T-helper 1 cell (primary cell): ENCODE results near the gene PCDH7.
A peak's percentile ranks its signal among the peaks of the same experiment; 100 is the strongest.

Source experiments
- DNase-seq, 5 donors: peaks; one replicate each; pipeline ENCODE4 v3.0.0-alpha.2; 2012 to 2020
- total RNA-seq, 4 donors: gene quantifications; one replicate each; lab custom pipeline; 2026; lab: John Stamatoyannopoulos, UW

The PCDH7 gene, protein sequence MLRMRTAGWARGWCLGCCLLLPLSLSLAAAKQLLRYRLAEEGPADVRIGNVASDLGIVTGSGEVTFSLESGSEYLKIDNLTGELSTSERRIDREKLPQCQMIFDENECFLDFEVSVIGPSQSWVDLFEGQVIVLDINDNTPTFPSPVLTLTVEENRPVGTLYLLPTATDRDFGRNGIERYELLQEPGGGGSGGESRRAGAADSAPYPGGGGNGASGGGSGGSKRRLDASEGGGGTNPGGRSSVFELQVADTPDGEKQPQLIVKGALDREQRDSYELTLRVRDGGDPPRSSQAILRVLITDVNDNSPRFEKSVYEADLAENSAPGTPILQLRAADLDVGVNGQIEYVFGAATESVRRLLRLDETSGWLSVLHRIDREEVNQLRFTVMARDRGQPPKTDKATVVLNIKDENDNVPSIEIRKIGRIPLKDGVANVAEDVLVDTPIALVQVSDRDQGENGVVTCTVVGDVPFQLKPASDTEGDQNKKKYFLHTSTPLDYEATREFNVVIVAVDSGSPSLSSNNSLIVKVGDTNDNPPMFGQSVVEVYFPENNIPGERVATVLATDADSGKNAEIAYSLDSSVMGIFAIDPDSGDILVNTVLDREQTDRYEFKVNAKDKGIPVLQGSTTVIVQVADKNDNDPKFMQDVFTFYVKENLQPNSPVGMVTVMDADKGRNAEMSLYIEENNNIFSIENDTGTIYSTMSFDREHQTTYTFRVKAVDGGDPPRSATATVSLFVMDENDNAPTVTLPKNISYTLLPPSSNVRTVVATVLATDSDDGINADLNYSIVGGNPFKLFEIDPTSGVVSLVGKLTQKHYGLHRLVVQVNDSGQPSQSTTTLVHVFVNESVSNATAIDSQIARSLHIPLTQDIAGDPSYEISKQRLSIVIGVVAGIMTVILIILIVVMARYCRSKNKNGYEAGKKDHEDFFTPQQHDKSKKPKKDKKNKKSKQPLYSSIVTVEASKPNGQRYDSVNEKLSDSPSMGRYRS (N-terminal part only)
- 0 reads per million in 4 donors for total RNA-seq

DNA sequence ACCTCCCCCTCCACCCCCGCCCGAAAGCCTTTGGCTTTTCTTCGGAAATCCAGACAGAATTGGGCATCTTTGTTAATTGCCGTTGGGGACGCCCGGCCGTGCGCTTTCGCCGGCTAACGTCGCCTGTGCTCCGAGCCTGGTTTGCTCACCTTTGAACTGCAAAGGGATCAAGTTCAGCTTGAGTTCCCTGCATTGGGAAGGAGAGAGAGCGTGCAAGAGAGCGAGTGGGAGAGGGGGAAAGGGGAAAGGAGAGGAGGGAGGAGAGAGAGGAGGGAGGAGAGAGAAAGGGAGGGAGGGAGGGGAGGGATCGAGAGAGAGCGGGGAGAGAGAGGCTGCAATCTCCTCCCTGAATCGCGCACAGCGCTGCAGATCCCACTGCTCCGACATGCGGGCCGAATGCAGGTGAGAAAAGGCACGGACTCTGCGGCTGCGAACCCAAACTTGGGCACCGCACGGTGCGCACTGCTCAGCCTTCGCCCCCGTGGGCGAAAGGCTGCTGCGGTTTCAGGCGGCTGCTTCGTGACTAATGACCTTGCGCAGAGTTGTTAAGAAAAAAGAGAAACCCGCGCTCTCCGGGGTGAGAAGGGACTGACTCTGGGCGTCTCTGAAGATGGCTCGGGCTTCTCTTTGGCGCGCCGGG lies at the start of gene PCDH7:
Gene PCDH7 (plus strand): TSS at position 349 of the 640 bp plus-strand sequence. CDS start 1,054 bp downstream, outside the sequence.
- DNase-seq = no peak

DNA sequence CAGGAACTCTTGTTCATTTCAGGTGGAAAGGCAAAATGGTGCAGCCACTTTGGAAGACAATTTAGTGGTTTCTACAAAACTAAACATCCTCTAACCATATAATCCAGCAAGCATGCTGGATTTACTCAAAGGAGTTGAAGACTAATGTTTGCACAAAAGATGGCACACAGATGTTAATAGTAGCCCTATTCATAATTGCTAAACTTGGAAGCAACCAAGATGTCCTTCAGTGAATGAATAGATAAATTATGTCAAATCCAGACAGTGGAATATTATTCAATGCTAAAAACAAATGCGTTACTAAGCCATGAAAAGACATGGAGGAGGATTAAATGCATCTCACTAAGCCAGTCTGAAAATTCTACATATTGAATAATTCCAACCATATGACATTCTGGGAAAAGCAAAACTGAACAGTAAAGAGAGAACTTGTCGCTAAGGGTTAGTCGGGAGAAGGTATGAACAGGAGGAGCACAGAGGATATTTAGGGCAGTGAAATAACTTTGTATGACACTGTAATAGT lies 48.2 kb upstream of the PCDH7 start:
- no peak for DNase-seq

DNA sequence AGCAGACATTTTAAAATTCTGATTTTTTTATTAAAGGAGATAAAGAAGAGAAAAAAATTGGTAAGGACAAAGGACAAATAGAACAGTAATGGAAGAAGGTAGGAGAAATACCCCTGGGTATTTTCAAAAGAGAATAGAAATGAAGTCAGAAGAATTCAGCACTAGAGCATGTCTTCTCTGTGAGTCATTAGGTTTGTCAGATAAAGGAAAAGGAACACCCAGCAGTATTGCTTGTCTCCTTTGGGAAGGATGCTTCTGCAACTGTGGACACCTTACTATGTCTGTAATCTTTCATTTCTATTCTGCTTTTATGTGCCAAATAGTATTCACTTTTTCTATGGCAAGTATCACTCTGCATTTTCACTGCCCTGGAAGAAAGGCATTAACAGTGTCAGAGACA lies 24.0 kb upstream of the PCDH7 start:
- no peak for DNase-seq

DNA sequence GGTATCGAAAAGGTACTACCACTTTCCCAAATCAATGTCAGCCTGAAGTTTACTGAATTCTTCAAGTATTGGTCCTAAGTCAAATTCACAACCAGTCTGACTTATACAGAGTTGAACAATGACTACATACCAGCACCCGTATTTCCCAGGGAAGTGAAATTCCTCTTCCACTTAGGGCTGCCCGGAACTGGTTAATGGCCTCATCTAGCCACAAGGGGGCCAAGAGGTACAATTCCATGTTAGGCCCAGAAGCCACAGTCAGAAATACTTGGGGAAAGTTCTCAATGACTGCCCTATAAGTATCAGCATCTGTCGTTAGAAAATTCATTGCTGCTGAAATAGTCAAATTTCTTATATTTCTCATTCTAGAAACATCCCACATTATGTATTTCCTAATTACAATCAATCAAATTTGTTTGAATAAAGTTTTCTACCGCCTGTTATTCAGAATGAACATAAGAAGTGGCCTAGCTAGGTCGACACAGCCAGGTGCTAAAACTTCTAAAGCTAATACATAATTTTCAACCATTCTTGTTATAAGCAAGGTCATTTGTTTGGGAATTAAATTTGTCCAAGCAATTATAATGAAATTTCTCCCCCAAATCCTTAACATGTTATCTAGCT lies 5.6 kb upstream of the PCDH7 start:
- no peak for DNase-seq

DNA sequence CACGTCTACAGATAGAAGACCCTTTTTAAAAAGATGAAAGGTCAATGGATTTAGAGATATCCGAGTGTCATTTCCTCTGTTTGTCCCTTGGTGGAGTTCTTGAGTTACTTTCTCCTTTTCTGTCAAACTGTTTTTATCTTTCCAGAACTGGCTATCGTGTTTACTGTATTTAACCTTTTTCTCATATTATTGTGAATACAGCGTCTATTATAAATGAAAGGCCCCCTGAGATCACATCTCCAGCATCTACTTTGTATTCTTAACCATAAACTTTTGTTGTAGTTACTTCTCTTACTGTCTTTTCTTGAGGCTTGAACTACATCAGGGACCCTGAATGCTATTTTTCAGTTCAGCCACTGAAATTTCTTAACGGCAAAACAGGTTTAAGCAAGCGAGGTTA lies 4.0 kb upstream of the PCDH7 start:
- no peak for DNase-seq

DNA sequence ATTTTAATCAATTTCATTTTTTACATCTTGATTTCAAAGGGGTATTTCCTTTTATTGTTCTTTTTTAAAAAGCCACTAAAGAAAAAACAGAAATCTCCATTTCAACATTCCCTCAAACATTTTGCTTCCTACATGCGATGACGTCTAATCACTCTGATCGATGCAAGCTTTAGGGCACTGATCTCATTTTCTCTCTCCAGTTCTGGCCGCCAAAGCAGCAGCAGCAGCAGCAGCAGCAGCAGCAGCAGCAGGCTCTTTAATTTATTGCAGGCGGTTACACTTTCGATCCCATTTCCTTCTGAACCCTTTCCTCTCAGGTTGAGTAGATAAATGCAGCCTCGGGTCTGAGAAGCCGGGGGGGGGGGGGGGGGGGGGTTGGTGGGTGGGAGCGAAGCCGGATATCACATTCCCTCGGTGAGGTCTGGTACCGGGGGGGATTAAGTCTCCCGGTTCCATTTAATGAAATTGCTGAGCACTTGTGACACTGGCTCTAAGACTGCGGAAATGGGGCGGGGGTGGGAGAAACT lies 3.4 kb upstream of the PCDH7 start:
- DNase-seq = peak in 1 of 5 donors; percentile 12

DNA sequence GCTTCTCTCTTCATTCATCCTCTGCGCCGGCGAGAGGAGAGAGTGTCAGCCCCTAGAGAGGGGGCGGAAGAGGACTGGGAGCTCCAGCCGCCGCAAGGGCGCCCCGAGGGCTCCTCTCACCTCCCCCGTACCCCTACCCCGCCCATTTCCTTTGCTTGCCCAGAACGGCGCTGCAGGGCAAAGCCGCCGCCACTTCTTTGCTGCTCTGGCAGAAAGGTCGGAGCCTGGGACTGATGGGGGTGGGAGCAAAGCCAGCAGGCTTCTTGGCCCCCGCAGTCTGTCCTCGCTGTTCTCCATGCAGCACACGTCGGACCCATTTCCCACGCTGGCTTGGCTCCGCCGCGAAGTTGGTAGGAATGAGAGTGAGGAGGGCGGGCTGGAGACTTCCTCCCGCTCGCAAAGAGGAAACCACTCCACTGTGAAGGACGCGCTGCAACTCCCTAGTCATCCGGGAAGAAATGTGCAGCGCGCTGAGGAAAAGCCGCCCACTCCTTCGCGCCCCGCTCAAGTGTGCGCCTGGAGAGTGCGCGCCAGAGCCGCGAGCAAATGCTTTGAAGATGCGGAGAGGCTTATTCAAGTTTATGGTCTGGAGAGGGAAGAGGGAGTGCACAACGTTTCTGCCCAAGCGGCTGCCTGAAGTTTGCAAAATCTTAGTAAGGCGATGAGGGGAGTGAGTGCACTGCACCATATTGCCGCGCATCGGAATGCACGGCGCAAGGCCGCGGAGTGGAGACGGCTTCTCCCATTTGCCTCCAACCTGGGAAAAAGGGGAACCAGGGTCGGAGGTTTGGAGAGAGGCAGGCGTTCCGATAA lies 2.8 kb upstream of the PCDH7 start:
- peak in 1 of 5 donors; percentile 46 for DNase-seq

DNA sequence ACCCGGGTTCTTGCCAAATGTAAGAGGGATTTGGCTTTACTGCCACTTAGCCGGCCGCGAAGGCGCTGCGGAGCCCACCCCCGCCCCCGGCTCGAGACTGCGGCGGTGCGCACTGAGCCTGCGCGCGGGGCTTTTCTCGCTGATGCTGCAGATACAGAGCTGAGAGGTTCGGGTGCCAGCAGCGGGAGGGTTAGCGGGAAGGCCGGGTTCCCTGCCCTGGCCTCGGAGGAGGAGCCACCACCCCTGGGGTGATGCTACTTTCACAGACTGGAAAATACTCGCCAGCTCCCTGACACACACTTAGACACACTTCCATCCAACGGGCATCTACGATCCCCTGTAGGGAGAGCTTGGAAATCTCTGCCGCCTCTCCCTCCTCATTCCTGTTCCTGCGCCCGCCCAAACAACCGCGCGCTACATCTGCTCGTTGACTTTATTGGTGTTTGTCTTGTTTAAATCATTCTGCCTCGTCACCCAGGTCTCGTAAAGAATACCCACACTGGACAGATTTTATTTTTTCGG lies 2.1 kb upstream of the PCDH7 start:
- no peak for DNase-seq

DNA sequence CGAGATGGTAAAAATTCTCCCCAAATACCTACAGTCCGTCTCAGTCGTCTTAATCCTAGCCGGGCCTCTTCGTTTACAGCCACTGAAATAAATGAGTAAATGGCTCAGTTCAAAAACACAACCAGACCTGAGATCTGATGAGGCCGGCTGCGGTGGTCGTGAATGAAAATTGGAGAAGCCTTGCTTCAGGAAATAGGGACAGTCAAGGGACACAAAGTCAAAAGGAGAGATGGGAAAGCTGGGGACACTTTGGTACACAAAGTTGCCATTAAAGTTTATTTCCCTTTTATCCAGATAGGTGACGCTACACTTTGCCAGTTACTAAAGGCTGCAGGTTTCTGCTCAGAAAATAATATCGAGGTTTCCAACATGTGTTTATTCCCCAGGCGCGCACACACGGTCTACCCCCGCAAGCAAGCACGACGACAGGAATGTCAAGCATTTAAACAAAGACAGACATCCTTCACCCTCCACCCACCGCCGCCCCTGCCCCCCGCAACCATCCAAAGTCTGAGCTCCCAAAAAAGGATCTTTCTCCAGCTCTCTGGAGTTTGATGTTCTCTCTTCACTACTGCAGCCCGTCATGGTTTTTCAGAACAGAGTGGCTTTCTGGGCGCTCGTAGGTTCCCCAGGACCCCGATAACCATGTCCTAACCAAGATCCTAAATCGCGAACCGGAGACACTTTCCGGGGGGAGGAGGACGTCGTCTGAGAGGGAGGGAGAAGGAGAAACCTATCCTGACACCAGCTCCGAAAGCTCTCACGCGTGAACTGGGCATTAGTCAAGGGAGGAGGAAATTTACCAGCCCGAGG lies 1.3 kb upstream of the PCDH7 start:
- no peak for DNase-seq

DNA sequence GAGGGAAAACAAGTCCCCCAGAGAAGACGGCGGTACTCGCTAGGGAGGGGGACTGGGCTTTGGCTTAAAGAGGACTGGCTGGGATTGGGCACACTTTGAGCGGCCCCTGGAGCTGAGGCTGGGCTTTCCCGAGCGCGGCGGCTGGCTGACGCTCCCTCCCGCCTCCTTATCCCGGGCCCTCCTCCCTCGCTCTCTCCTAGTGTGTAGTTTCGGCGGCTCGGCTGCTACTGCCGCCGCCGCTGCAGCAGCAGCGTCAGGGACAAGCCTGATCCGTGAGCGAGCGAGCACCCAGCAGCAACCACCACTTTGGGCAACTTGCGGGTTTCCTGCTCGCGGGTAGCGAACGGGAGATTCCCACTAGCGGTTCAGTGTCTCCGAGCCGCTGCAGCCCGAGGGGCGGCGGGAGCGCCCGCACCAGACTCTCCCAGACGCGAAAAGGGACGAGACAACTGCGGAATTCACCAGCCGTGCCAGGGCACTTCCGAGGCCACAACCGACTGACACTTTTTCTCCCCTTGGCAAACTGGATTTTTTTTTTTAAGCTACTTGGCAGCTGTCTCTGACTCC lies 632 bp upstream of the PCDH7 start:
- no peak for DNase-seq

DNA sequence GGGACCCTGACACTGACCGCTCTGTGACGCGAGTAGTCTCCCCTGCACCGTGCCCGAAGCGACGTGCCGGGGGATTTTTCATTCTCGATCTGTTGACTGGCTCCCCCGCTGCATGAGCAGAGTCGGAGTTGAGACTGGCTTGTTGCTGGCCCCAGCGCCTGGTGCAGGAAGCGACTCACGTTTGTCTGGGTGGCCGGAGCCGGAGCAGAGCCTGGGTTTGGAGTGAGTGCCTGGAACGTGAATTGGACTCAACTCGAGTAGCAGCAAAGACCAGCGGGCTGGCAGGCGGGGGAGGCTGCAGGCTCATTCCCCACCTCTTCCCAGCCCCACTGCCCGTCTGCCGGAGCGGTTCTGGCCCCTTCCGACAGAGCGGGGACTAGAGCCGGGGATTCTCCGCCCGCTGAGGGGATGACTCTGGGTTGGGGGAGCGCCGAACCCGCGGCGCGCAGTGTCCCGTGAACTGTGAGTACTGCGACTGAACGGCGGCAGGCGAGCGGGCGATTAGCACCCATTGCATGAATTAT lies 554 bp downstream of the PCDH7 start:
- DNase-seq = no peak

DNA sequence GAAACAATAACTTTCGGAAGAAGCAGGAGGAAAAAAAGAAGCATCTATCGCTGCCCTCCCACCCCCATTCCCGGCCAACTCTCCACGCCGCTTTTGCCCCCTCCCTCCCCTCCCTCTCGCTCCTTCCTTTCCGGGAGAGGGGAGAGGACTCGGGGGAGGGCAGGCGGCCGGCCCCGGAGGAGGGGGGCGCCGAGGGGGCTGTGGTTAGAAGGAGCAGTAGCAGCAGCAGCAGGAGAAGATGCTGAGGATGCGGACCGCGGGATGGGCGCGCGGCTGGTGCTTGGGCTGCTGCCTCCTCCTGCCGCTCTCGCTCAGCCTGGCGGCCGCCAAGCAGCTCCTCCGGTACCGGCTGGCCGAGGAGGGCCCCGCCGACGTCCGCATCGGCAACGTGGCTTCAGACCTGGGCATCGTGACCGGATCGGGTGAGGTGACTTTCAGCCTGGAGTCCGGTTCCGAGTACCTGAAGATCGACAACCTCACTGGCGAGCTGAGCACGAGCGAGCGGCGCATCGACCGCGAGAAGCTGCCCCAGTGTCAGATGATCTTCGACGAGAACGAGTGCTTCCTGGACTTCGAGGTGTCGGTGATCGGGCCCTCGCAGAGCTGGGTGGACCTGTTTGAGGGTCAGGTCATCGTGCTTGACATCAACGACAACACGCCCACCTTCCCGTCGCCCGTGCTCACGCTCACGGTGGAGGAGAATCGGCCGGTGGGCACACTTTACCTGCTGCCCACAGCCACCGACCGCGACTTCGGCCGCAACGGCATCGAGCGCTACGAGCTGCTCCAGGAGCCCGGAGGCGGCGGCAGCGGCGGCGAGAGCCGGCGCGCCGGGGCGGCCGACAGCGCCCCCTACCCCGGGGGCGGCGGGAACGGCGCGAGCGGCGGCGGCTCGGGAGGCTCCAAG lies 1.3 kb downstream of the PCDH7 start:
- DNase-seq = no peak

DNA sequence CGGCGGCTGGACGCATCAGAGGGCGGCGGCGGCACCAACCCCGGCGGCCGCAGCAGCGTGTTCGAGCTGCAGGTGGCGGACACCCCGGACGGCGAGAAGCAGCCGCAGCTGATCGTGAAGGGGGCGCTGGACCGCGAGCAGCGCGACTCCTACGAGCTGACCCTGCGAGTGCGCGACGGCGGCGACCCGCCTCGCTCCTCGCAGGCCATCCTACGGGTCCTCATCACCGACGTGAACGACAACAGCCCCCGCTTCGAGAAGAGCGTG lies 1.9 kb downstream of the PCDH7 start:
- DNase-seq = no peak

DNA sequence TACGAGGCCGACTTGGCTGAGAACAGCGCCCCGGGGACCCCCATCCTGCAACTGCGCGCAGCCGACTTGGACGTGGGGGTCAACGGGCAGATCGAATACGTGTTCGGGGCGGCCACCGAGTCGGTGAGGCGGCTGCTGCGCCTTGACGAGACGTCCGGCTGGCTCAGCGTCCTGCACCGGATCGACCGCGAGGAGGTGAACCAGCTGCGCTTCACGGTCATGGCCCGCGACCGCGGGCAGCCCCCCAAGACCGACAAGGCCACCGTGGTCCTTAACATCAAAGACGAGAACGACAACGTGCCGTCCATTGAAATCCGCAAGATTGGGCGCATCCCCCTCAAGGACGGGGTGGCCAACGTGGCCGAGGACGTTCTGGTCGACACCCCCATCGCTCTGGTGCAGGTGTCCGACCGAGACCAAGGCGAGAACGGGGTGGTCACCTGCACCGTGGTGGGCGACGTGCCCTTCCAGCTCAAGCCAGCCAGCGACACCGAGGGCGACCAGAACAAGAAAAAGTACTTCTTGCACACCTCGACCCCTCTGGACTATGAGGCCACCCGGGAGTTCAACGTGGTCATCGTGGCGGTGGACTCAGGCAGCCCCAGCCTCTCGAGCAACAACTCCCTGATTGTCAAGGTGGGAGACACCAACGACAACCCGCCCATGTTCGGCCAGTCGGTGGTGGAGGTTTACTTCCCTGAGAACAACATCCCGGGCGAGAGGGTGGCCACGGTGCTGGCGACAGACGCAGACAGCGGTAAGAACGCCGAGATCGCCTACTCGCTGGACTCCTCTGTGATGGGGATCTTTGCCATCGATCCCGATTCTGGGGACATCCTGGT lies 2.4 kb downstream of the PCDH7 start:
- DNase-seq = no peak

DNA sequence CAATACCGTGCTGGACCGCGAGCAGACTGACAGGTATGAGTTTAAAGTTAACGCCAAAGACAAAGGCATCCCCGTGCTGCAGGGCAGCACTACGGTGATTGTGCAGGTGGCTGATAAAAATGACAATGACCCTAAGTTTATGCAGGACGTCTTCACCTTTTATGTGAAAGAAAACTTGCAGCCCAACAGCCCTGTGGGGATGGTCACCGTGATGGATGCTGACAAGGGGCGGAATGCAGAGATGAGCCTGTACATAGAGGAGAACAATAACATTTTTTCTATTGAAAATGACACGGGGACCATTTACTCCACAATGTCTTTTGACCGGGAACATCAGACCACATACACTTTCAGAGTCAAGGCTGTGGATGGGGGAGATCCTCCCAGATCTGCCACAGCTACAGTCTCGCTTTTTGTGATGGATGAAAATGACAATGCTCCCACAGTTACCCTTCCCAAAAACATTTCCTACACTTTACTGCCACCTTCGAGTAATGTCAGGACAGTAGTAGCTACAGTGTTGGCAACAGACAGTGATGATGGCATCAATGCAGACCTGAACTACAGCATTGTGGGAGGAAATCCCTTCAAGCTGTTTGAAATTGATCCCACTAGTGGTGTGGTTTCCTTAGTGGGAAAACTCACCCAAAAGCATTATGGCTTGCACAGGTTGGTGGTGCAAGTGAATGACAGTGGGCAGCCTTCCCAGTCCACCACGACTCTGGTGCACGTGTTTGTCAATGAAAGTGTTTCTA lies 3.2 kb downstream of the PCDH7 start:
- DNase-seq = no peak

DNA sequence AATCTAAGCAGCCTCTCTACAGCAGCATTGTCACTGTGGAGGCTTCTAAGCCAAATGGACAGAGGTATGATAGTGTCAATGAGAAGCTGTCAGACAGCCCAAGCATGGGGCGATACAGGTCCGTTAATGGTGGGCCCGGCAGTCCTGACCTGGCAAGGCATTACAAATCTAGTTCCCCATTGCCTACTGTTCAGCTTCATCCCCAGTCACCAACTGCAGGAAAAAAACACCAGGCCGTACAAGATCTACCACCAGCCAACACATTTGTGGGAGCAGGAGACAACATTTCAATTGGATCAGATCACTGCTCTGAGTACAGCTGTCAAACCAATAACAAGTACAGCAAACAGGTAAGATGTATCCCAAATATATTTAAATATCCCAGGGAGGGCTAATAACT lies 4.1 kb downstream of the PCDH7 start:
- DNase-seq = no peak

DNA sequence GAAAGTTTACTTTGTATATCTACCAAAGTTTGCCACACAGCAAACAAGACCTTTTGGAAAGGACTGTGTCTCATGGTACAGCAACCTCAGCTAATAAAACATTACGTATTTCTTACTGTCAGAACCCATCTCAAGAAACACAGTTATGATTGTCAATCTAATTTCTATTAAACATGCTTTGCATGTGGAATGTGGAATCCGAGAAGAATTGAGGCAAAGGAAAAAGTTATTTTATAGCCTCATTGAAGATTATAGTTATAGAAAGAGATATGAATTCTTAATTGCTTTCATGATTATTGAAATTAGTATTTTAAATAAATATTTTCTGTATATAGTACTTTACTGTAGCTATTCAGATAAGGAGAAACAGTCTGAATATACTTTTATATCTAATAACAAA lies 5.4 kb downstream of the PCDH7 start:
- no peak for DNase-seq
